Effector CD8-positive, alpha-beta T cell (primary cell): ENCODE measurements around the gene PCNX3.

Source experiments
- DNase-seq: peaks from one replicate; lab custom pipeline; 2025; lab: John Stamatoyannopoulos, UW

The PCNX3 gene

GRCh38 chr11:65598258-65598699, 17.3 kb upstream of the PCNX3 start:
- DNase-seq = no peak

- DNase-seq = no peak
Measured at GRCh38 chr11:65599216-65599954, 16.2 kb upstream of the PCNX3 start.

- no peak for DNase-seq
Measured at GRCh38 chr11:65599955-65600246, 15.7 kb upstream of the PCNX3 start.

GRCh38 chr11:65604258-65604657, 11.3 kb upstream of the PCNX3 start:
- DNase-seq = no peak

GRCh38 chr11:65606876-65607613, 8.5 kb upstream of the PCNX3 start:
- no peak for DNase-seq

GRCh38 chr11:65607614-65608426, 7.8 kb upstream of the PCNX3 start:
- DNase-seq = no peak

GRCh38 chr11:65609229-65609628, 6.3 kb upstream of the PCNX3 start:
- no peak for DNase-seq

GRCh38 chr11:65609665-65610064, 5.9 kb upstream of the PCNX3 start:
- no peak for DNase-seq

GRCh38 chr11:65610404-65610803, 5.2 kb upstream of the PCNX3 start:
- DNase-seq = no peak

GRCh38 chr11:65611028-65611757, 4.4 kb upstream of the PCNX3 start:
- DNase-seq = no peak

GRCh38 chr11:65611758-65612603, 3.6 kb upstream of the PCNX3 start:
- DNase-seq = no peak

- no peak for DNase-seq
Measured at GRCh38 chr11:65612691-65613090, 2.9 kb upstream of the PCNX3 start.

- DNase-seq = no peak
Measured at GRCh38 chr11:65613091-65613928, 2.3 kb upstream of the PCNX3 start.

GRCh38 chr11:65615950-65616574, 486 bp downstream of the PCNX3 start:
- DNase-seq = peak; percentile 51

- no peak for DNase-seq
Measured at GRCh38 chr11:65616575-65617001, 1.0 kb downstream of the PCNX3 start.

- DNase-seq = no peak
Measured at GRCh38 chr11:65617136-65617850, 1.7 kb downstream of the PCNX3 start.

GRCh38 chr11:65617990-65618751, 2.6 kb downstream of the PCNX3 start:
- DNase-seq = no peak

- no peak for DNase-seq
Measured at GRCh38 chr11:65618763-65619162, 3.2 kb downstream of the PCNX3 start.
